HepG2 (cell line): Measurements from ENCODE around the gene FRMD3. TPM values are rescaled to one million over a fixed set of nuclear protein-coding genes. Genes with fewer than 3 reads are reported as not detected.

Experiments used
- ARNT ChIP-seq: fragments of 450-650 bp; IDR thresholded peaks from 2 replicates; pipeline ENCODE4 v1.6.1; 2017
- ATM ChIP-seq: fragments of 450-650 bp; IDR thresholded peaks from 2 replicates; pipeline ENCODE4 v1.7.1; 2017; ENCODE audit warnings: mild to moderate bottlenecking, borderline replicate concordance
- EEA1 ChIP-seq: sonication (generic); formaldehyde crosslinking; IDR thresholded peaks from 2 replicates; pipeline ENCODE4 v1.5.1; 2020; ENCODE audit warnings: mild to moderate bottlenecking, missing genetic modification reagents, borderline replicate concordance
- FOXJ3 ChIP-seq: sonication (generic); formaldehyde crosslinking; IDR thresholded peaks from 2 replicates; pipeline ENCODE4 v1.4.0; 2020; ENCODE audit warnings: missing genetic modification reagents, mild to moderate bottlenecking, borderline replicate concordance
- GATAD2A ChIP-seq: IDR thresholded peaks from 2 replicates; pipeline ENCODE4 v1.6.1; 2016
- HOXA5 ChIP-seq: sonication (generic); formaldehyde crosslinking; IDR thresholded peaks from 2 replicates; pipeline ENCODE4 v1.4.0; 2020; ENCODE audit warnings: missing genetic modification reagents
- KIAA2018 ChIP-seq: sonication (generic); formaldehyde crosslinking; IDR thresholded peaks from 2 replicates; pipeline ENCODE4 v1.5.0; 2020; ENCODE audit warnings: mild to moderate bottlenecking, missing genetic modification reagents, borderline replicate concordance
- KLF16 ChIP-seq, 2 experiments: sonication (generic) in 1 of 2; formaldehyde crosslinking in 1 of 2; IDR thresholded peaks; 2 replicates each; pipeline versions ENCODE4 v1.6.1 to v1.8.0; 2016 to 2023; ENCODE audit warnings: missing genetic modification reagents in 2 of 2, missing compliant biosample characterization in 1 of 2
- NFYC ChIP-seq: IDR thresholded peaks from 2 replicates; pipeline ENCODE4 v1.6.1; 2016; ENCODE audit warnings: missing genetic modification reagents, missing compliant biosample characterization
- ZBTB38 ChIP-seq: sonication (generic); formaldehyde crosslinking; IDR thresholded peaks from 2 replicates; pipeline ENCODE4 v1.5.1; 2020; ENCODE audit warnings: mild to moderate bottlenecking, missing genetic modification reagents
- ZNF891 ChIP-seq: sonication (generic); formaldehyde crosslinking; IDR thresholded peaks from 2 replicates; pipeline ENCODE4 v1.5.0; 2020; ENCODE audit warnings: mild to moderate bottlenecking, missing genetic modification reagents
- ZSCAN21 ChIP-seq: sonication (generic); formaldehyde crosslinking; IDR thresholded peaks from 2 replicates; pipeline ENCODE4 v1.8.0; 2022; ENCODE audit warnings: mild to moderate bottlenecking, missing genetic modification reagents, moderate library complexity, borderline replicate concordance
- polyA plus RNA-seq, 8 experiments: library from polyadenylated mRNA; depleted of rRNA in 3 of 8; stranded (reverse) in 7 of 8; unstranded in 1 of 8; fragments of >200 nt; fragmentation: Illumina TruSeq in 4 of 8; extraction: Trizol in 4 of 8; gene quantifications; 2 replicates each; pipeline versions ENCODE4 v1.2.1 to v1.2.3, GENCODE V29; 2011 to 2016; ENCODE audit warnings: low read depth in 4 of 8, missing spikeins in 1 of 8, mixed read lengths in 1 of 8; ENCODE audit not compliant: insufficient read depth in 1 of 8
- total RNA-seq, 5 experiments: library from RNA; depleted of rRNA; stranded (reverse); fragments of >200 nt; fragmentation: Illumina TruSeq; extraction: Trizol; gene quantifications; 2 replicates each; pipeline ENCODE4 v1.2.3, GENCODE V29; 2016; ENCODE audit warnings: low read depth in 1 of 5
- TF ChIP-seq, protein P1 (sequence below): IDR thresholded peaks from 2 replicates; pipeline ENCODE4 v1.6.1; 2012; ENCODE audit warnings: low read depth, low read length, improper control_type of control experiment
- TF ChIP-seq, protein P2 (sequence below): sonication (generic); formaldehyde crosslinking; IDR thresholded peaks from 2 replicates; pipeline ENCODE4 v1.8.0; 2022; ENCODE audit warnings: mild to moderate bottlenecking, missing genetic modification reagents; ENCODE audit not compliant: insufficient replicate concordance
- TF ChIP-seq, protein P3 (sequence below): sonication (generic); formaldehyde crosslinking; conservative IDR thresholded peaks from 2 replicates; pipeline ENCODE4 v1.4.0; 2020; ENCODE audit warnings: missing genetic modification reagents

The FRMD3 gene
- total and polyA plus RNA-seq, 2 of the 13 experiments (the other 11 are each of a cell fraction or from before 2014, with no cell fraction given) = 3.2 to 7.7 TPM

DNA sequence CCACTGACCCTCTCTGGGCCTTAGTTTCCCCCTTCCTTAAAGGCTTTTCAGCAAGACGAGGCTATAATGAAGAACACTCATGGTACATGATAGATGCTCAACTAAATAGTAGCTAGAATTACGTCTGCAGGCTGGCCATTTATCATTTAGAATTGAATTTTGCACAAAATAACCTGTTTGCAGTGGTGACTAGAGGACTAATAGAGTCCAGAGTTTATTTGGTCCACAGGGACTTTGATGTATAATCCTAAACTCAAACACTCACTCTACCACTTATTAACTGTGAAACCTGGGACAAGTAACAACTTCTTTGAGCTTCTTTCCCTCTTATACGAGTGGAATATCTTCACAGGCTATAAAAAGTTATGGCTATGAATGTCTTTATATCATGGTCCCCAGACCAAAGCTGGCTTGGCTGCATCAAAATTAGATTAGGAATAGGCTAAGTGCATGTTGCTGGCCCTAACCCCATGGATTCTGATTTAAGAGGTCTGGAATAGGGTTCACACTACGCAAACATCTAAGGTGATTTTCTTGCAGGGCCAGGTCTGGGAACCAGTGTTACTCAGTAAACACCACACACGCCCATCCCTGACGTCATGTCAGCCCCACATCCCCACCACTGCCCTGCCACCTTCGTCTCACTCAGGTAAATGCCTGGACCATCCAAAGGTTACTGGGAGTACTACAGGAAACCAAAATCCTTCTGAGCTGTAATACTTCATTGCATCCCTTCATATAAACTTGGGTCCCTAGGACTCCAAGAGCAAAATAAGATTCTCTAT lies 150.6 kb downstream of the FRMD3 start (continued):
- TF ChIP-seq, protein P1, sequence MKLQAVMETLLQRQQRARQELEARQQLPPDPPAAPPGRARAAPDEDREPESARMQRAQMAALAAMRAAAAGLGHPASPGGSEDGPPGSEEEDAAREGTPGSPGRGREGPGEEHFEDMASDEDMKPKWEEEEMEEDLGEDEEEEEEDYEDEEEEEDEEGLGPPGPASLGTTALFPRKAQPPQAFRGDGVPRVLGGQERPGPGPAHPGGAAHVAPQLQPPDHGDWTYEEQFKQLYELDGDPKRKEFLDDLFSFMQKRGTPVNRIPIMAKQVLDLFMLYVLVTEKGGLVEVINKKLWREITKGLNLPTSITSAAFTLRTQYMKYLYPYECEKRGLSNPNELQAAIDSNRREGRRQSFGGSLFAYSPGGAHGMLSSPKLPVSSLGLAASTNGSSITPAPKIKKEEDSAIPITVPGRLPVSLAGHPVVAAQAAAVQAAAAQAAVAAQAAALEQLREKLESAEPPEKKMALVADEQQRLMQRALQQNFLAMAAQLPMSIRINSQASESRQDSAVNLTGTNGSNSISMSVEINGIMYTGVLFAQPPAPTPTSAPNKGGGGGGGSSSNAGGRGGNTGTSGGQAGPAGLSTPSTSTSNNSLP = peak; percentile 83
- TF ChIP-seq KIAA2018 (CRISPR knock-in tag) (no peak), ZBTB38 (CRISPR knock-in tag) (no peak), ZNF891 (CRISPR knock-in tag) (no peak), GATAD2A (CRISPR knock-in tag) (peak; percentile 61), KLF16 (CRISPR knock-in tag; IDR thresholded peaks at IDR 0.05) (no peak), NFYC (CRISPR knock-in tag) (no peak), ZSCAN21 (CRISPR knock-in tag) (peak; percentile 34; the same call in 1 of the 2 replicates), HOXA5 (CRISPR knock-in tag) (peak; percentile 74), ATM (no peak), EEA1 (CRISPR knock-in tag) (no peak), ARNT (no peak), FOXJ3 (peak; percentile 68; the same call in 1 of the 2 replicates)
- TF ChIP-seq, protein P2, sequence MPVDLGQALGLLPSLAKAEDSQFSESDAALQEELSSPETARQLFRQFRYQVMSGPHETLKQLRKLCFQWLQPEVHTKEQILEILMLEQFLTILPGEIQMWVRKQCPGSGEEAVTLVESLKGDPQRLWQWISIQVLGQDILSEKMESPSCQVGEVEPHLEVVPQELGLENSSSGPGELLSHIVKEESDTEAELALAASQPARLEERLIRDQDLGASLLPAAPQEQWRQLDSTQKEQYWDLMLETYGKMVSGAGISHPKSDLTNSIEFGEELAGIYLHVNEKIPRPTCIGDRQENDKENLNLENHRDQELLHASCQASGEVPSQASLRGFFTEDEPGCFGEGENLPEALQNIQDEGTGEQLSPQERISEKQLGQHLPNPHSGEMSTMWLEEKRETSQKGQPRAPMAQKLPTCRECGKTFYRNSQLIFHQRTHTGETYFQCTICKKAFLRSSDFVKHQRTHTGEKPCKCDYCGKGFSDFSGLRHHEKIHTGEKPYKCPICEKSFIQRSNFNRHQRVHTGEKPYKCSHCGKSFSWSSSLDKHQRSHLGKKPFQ = no peak
- TF ChIP-seq, protein P3, sequence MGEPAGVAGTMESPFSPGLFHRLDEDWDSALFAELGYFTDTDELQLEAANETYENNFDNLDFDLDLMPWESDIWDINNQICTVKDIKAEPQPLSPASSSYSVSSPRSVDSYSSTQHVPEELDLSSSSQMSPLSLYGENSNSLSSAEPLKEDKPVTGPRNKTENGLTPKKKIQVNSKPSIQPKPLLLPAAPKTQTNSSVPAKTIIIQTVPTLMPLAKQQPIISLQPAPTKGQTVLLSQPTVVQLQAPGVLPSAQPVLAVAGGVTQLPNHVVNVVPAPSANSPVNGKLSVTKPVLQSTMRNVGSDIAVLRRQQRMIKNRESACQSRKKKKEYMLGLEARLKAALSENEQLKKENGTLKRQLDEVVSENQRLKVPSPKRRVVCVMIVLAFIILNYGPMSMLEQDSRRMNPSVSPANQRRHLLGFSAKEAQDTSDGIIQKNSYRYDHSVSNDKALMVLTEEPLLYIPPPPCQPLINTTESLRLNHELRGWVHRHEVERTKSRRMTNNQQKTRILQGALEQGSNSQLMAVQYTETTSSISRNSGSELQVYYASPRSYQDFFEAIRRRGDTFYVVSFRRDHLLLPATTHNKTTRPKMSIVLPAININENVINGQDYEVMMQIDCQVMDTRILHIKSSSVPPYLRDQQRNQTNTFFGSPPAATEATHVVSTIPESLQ (CRISPR knock-in tag) = no peak
